NCI-H1048 (cell line): ENCODE data around the gene ZDHHC16.
"Not testable (repeated sequence)": the region's sequence is repeated elsewhere in the genome, so short reads cannot be mapped to it uniquely, and the experiment has no call there.

Experiments
- DNase-seq: peaks from one replicate; lab custom pipeline; 2025; lab: John Stamatoyannopoulos, UW

ZDHHC16 gene

GRCh38 chr10:97445722-97446639 lies at the start of gene ZDHHC16, which contains the start of gene EXOSC1:
Gene ZDHHC16, plus strand, starts transcription at chr10:97446175. Its CDS starts 5,501 bp downstream, at chr10:97451676.
Gene EXOSC1, minus strand, starts transcription at chr10:97446006. Its CDS starts 21 bp downstream, at chr10:97445985.
- peak; percentile 62 for DNase-seq

GRCh38 chr10:97399843-97400545 lies 46.0 kb upstream of the ZDHHC16 start:
- no peak for DNase-seq

DNA sequence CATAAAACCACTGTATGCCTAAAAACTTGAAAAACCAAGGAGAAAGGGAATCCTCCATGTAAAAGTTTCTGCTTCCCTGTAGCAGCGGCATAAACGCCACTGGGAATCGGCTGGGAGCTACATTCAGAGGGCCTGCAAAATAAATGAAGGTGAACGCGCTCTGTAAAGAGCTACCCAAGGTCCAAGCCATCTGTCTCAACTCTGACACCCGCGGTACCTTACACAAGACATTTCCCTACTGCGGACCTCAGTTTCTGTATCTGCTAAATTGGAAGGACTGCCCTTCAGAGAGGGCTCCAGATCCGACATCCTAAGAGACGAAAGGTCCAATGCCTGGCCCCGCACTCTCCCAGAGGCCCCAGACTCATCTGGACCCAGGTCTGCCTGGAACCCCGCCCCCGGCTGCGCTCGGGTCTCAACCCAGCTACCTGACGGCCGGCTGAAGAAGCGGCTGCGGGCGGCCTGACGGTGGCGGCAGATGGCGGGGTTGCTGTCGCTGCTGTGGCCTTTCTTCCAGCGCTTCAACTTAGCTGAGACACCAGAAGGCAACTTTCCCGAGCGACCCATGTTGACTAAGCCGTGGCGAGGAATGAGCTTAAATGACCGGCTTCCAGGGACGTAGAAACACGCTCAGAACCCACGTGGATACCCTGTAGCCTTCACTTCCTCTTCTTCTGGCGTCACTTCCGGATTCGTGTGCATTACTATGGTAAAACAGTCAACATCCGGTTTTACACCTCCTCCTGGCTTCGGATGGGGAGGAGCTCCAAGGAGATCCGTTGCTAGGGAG lies 45.1 kb upstream of the ZDHHC16 start, which contains the start of gene RRP12:
Gene RRP12 (minus strand): TSS at position 676 of the 790 bp plus-strand sequence. CDS start 109 bp downstream, at position 567.
- peak; percentile 88 for DNase-seq

DNA sequence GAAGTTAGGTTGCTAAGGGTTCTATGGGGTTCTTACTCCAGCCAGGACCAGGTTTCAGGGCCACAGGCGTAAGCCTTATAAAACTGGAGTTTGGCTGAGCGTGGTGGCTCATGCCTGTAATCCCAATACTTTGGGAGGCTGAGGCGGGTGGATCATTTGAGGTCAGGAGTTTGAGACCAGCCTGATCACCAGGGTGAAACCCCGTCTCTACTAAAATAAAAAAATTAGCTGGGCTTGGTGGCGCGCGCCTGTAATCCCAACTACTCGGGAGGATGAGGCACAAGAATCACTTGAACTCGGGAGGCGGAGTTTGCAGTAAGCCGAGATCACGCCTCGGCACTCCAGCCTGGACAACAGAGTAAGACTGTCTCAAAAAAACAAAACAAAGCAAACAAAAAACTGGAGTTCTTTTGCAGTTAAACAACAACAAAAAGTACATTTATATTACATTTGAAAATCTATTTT lies 44.5 kb upstream of the ZDHHC16 start:
- no peak for DNase-seq

- DNase-seq: no peak
Measured at GRCh38 chr10:97404044-97404443, 41.9 kb upstream of the ZDHHC16 start.

DNA sequence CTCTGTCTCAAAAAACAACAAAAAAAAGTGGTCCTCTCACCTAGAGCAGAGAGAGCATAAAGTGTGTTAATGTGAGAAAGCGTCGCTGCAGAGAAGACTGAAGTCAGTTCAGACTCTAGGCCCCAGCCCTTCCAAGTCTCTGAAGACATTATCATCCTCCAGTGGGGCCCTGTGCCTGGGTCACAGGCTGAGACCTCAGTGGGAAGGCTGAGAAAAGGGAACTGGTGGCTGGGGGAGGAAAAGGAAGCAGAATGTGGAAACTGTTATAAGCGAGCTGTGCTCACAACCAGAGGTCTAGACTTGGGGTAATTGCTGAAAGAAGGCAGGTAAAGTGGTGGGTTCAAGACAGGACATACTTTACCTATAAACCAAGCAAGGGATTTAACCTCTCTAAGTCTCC lies 39.9 kb upstream of the ZDHHC16 start:
- no peak for DNase-seq

DNA sequence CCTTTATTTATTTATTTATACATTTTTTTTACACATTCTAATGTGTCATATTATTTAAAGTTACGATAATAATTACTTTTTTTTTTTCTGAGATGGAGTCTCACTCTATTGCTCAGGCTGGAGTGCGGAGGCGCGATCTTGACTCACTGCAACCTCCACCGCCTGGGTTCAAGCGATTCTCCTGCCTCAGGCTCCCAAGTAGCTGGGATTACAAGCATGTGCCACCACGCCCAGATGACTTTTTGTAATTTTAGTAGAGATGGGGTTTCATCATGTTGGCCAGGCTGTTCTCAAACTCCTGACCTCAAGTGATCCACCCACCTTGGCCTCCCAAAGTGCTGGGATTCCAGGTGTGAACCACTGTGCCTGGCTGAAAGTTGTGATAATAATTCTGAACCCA lies 39.5 kb upstream of the ZDHHC16 start:
- not testable (repeated sequence) for DNase-seq

DNA sequence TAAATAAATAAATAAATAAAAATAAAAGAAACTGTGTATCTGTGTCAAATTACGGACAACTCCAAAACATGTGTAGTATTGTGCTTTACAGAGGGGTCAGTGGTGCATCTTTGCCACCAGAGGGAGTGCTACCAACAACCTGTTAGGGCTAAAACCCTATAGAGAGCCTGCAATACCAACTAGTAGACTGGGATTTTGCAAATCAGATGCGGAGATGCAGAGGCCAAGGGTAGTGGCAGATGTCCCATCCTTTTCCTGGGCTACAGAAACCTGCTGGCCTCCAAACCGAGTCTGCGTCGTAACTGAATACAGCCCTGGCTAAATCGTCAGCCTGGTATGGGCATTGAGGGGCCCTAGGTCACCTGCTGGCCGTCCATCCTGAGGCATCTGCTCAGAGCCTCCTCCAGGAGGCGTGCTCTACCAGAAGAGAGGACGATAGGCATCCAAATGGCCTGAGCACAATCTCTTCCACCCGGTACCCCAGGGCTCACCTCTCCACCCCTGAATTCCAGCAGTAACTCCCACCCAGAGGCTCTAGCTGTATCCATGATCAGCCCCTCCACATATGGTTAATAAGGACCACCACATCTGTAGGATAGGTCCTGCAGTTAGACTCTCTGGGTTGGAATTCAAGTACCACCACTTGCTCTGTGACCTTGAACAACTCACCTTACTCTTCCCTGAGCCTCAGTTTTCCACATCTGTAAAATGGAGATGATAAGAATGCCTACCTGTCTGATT lies 38.6 kb upstream of the ZDHHC16 start:
- peak; percentile 33 for DNase-seq

DNA sequence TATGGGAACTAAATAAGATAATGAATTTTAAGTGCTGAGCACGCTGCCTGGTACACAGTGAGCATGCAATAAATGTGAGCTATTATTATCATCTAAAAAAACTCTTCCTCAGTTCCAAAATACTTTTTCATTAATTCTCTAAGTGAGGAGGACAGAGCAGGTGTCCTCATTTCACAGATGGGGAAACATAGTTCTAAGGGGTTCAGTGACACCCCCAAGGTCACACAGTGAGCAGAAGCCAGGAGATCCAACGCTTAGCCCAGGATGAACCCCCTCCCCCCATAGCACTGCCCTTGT lies 38.1 kb upstream of the ZDHHC16 start:
- no peak for DNase-seq

DNA sequence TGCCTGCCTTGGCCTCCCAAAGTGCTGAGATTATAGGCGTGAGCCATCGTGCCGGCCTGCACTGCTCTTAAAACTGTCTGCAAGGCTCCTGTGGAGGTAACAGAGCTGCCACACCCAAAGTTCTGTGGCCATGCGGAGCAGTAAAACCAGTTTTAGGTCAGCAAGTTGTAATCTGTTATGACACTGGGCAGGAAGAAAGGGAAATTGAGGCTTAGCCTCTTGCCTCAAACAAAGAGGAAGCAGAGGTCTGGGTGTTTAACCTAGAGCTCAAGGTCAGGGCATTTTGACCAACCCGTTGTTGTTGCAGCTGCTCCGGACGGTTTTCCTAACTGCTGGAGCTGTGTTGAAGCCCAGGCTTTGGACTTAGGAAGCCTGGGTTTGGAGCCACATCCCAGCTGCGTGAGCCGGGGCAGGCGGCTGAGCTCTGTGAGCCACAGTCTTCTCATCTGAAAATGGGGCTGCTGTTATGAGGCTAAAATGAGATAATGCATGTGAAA lies 37.4 kb upstream of the ZDHHC16 start:
- no peak for DNase-seq

- DNase-seq: no peak
Measured at GRCh38 chr10:97411406-97411805, 34.6 kb upstream of the ZDHHC16 start.

DNA sequence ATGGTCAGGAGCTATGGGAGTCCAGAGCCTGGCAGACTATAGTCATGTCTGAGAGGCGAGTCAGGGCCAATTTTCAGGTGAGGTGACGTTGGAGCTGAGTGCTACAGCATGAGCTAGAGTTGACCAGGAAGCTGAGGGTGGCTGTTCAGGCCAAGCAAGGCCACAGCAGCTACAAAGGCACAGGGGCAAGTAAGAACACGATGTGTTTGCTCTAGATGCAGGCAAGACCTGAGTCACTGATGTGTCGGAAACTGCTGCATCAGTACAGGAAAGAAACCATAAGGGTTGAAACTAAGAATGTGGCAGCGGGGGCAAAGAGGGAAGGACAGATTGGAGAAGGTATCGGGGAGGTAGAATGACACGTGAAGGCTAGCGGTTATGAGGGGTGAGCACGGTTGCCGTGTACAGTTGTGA lies 33.1 kb upstream of the ZDHHC16 start:
- DNase-seq: no peak

- DNase-seq: no peak
Measured at GRCh38 chr10:97416565-97416964, 29.4 kb upstream of the ZDHHC16 start.

DNA sequence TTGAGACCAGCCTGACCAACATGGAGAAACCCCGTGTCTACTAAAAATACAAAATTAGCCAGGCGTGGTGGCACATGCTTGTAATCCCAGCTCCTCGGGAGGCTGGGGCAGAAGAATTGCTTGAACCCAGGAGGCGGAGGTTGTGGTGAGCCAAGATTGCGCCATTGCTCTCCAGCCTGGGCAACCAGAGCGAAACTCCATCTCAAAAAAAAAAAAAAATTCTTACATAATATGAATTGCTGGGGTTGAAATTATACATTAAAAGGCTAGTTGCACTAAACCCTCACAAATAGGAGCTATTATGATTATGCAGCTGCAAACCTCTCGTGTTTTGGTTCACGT lies 22.2 kb upstream of the ZDHHC16 start:
- not testable (repeated sequence) for DNase-seq

GRCh38 chr10:97425964-97426775 lies 19.8 kb upstream of the ZDHHC16 start, which contains the start of gene PGAM1:
Gene PGAM1, plus strand, starts transcription at chr10:97426191. Its CDS starts 117 bp downstream, at chr10:97426308.
- DNase-seq: peak; percentile 94

GRCh38 chr10:97426776-97427570 lies 19.0 kb upstream of the ZDHHC16 start:
- no peak for DNase-seq

DNA sequence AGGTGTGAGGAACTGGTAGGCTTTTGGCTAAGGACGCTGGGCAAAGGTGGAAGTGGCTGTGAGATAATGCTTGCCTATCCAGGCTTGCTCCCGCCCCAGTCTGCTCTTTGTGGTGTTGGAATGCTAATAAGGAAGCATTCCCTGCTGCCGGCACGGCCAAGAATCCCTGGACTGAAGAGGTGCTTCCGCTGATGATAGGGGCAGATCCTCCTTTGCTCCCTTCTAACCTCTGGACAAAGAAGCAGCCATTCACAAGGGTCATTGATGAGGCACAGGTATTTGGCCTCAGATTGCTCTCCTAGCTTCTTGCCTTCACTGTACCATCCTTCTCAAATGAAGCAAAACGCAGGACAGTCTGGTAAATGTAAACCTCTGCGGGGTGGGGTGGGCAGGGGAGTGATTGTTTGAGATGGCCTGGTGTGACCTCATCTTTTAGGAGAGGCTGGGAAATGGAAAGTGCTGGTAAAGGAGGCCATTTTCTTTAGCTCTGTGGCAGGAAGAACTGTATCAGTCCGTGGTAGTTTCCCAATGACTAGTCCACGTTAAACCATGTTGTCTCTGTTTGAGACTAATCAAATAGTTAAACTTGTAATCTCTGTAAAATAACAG lies 18.3 kb upstream of the ZDHHC16 start:
- DNase-seq: no peak

DNA sequence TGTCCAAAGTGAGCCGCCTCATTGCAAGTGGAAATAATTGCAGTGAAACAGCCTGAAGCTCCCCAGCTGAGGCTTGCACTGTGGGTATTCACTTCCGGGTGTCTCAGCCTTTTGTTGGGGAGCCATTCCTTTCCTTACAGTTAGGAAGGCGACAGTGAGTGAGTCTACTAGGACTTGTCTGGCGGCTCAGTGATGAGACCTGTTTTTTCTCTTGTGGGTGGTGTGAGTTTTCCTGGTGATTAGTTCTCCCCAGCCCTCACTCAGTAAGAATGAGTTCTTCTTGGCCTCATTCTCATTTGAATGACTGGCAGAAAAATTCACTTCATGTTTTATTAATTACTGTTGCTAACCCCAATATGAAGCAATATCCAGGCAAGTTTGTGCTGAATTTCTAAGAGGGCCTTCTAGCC lies 17.4 kb upstream of the ZDHHC16 start:
- no peak for DNase-seq

DNA sequence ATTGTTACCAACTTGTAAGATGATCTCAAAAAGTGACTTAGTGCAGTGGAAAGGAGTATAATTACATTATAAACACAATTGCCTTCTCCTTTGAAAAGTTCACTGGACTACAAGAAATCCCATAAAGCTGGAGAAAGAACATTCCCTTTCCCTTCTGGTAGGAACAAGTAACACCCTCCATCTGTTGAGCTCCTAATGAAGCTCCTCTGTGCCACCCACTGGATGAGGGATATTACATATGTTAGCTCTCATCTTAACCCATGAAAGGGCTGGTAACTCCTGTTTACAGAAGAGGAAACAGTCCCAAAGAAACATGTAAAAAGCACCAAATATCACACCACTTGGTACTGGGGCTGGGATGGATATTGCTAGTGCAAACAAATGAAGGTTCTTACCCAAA lies 11.9 kb upstream of the ZDHHC16 start:
- DNase-seq: no peak
